NCI-H510A treated with DMSO at 0.1 percent for 48 hours (cell line): ENCODE results near the gene STIM1.

Experiments used
- DNase-seq: peaks from one replicate; lab custom pipeline; 2025; lab: John Stamatoyannopoulos, UW

The STIM1 gene

GRCh38 chr11:3855808-3856491, 486 bp downstream of the STIM1 start:
- no peak for DNase-seq

- no peak for DNase-seq
Measured at GRCh38 chr11:3856856-3857553, 1.5 kb downstream of the STIM1 start.

DNA sequence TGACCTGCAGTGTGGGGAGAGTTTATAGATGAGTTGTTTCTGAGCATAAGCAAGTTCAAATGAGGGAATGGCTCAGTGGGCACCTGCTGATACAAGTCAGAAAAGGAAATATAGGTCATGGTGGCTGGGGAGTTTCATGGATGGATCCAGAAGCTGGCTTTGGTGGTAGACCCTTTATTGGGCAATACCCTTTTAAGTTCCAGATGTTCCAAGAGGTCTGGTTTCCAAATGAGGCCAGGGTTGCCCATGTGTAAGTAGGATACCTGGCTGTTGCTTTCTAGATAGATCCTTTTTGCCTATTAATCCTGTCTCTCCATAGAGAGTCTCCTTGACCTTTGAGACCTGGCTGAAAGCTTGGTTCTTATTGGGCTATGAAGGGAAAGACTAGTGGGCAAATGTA, 2.2 kb downstream of the STIM1 start:
- DNase-seq, result no peak

GRCh38 chr11:3859373-3859881, 4.0 kb downstream of the STIM1 start:
- peak; percentile 30 for DNase-seq

DNA sequence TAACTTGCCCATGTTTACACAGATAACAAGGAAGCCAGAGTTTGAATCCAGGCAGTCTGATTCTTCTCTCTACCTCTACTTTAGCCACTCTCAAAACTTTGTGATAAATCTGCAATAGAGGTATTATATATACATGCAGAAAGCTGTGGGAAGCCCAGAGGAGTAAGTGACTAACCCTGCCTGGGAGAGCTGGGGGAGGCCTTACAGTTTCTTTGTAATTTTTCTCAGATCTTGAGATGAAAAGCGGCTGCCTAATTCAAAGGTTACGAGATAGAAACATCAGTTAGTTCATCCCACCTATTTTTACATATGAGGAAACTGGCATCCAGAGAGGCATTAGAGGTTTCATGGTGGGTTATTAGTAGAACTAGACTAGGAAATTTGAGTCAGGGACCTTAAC, 4.9 kb downstream of the STIM1 start:
- DNase-seq, result no peak

- DNase-seq, result peak; percentile 43
Measured at GRCh38 chr11:3860898-3861393, 5.5 kb downstream of the STIM1 start.

DNA sequence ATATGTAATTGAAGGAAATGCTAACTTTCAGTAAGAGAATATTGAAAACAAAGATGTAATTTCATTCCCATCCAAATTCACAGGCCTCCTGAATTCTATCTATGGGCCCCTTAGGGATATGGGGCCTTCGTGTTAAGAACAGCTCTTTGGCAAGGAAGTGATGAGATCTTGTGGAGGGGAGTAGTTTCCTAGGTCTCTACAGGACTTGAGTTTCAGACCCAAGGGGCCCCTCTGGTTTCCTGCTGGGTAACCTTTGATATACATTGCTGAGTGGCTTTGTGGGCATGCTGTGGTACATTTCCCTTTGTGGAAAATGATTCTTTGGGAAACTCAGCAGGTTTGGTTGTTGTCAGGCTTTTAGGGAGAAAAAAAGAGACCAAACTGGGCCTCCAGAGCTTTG, 6.2 kb downstream of the STIM1 start:
- DNase-seq, result no peak

GRCh38 chr11:3865388-3866193, 10.1 kb downstream of the STIM1 start:
- DNase-seq, result no peak

DNA sequence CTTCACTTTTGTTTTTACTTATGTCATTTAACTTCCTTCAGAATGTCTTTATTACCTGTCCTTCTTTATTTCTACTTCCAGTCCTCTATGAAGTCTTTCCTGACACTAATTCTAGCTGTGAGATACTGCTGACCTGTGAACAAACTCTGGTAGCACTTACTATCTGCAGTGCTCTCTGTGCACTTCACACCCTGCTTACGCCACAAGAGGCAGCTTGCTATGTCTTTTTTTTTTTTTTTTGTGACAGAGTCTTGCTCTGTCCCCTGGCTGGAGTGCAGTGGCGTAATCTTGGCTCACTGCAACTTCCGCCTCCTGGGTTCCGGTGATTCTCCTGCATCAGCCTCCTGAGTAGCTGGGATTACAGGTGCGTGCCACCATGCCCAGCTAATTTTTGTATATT, 10.7 kb downstream of the STIM1 start:
- DNase-seq, result no peak

- no peak for DNase-seq
Measured at GRCh38 chr11:3866836-3867208, 11.4 kb downstream of the STIM1 start.

DNA sequence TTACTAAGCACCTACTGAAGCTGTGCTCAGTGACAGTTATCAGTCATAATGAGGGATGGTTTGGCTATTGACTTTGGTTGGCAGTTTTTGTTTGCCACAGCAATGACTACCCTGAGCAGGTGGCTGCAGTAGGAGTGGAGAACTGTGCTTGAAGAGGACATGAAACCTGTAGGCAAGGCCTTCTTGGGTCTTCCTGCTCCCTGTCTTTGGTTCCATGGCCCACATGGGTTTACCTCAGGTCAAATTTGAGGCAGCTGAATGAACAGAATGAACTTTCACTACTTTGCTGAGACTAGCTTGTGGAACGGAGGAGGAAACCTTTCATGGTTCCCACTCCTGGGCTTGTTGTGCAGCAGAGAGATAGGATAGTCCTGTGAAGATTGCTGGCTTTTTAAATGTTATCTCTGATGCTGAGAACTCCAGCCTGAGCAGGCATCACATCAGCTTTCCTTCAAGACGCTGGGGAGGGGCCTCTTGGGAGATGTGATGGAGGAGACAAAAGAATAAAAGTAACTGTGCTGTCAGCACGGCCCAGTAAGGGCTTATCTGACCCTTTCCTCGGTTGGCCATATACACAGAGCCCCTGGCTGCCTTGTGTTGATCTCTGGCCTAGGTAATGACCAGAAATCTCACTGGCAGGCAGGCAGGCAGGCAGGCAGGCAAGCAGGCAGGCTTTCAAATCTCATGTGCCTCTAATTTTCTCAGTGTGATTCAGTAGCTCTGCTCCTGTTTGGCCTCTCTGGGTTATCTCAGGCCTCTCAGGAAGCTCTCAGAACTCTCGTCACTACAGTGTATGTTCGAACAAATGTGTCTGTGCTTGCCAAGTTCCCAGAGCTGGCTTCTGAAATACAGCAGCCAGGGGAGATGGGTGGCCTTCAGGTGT, 12.0 kb downstream of the STIM1 start:
- DNase-seq, result no peak

DNA sequence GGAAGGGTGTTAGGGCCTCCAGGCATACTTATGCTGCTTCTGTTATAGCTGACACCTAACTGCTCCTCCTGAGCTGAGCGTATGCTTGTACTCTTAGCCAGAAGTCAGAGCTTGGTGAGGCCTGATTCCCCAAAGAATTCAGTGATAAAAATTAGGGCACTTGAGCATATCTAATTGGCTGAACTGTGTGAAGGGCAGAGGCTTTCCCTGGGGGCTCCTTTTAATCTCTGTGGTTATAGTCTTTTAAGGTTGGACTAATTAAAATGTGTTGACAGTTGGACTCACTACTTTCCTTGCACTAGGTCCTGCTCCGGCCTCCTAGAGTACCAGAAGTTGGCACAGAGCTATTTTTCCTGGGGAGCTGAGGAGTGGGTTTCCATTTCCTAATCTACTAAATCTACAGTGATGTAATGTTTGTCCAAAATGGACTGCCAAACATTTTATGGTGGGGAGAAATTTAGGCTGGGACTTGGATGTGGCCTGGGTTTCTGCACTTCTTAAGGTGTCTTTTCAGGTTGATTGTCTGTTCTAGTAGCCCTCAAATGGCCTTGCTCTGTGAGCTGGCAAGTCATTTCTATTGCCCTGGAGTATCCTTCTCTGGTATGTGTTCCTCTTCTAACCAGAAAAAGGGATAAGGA, 18.4 kb downstream of the STIM1 start:
- DNase-seq, result no peak

GRCh38 chr11:3876613-3877012, 21.1 kb downstream of the STIM1 start:
- no peak for DNase-seq

GRCh38 chr11:3877364-3878257, 22.1 kb downstream of the STIM1 start:
- no peak for DNase-seq

GRCh38 chr11:3878258-3878584, 22.8 kb downstream of the STIM1 start:
- no peak for DNase-seq

GRCh38 chr11:3879216-3879966, 23.9 kb downstream of the STIM1 start:
- DNase-seq, result no peak

DNA sequence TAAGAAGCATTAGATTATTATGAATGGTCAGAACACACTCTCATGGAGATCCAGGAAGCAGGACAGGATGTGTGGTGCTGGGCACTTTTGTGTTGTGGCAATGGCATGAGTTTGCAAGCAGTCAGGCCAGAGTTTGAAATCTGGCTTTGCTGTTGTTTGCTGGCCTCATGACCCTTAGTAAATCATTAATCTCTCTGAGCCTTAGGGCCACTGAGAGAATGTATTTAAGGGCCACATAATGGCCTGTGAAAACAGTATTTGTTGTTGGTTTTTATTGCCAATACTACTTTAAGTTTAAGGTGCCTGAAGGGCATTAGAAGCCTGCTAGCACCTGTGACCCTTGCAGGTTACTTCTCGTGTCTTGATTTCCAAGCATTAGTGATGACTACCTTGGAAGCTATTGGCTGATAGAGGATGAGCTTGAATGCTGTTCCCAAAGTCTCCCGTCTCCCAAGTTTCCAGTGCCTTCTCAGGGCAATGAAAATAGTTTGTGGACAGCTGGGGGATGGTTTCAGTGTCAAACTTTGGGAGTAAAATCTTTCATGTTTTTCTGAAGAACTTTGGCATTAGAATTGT, 24.6 kb downstream of the STIM1 start:
- DNase-seq, result no peak

DNA sequence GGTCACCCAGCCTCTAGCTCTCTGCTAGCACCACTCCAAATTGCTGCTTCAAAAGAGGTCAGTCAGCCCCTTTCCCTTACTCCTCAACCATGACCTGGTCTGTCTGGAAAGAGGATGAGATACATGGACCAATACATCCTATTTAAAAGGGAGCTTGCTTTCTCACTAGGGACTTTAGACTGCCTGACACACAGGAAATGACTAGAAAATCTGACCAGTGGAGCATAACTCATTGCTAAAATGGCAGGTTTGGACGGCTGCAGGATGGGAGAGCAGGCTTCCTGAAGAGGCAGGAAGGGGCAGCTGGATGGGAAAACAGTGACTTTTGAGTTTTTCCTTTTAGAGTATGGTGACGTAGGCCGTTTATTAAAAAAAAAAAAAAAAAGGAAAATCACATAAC, 25.3 kb downstream of the STIM1 start:
- DNase-seq, result no peak

GRCh38 chr11:3882655-3883054, 27.2 kb downstream of the STIM1 start:
- DNase-seq, result no peak
